Measurements from ENCODE around the gene TRABD2B.

Gene TRABD2B

GRCh38 chr1:47758341-47759250 lies 238.6 kb downstream of the TRABD2B start:
- no peak for DNase-seq (ENCODE audit: low read depth in 2 of 2)

DNA sequence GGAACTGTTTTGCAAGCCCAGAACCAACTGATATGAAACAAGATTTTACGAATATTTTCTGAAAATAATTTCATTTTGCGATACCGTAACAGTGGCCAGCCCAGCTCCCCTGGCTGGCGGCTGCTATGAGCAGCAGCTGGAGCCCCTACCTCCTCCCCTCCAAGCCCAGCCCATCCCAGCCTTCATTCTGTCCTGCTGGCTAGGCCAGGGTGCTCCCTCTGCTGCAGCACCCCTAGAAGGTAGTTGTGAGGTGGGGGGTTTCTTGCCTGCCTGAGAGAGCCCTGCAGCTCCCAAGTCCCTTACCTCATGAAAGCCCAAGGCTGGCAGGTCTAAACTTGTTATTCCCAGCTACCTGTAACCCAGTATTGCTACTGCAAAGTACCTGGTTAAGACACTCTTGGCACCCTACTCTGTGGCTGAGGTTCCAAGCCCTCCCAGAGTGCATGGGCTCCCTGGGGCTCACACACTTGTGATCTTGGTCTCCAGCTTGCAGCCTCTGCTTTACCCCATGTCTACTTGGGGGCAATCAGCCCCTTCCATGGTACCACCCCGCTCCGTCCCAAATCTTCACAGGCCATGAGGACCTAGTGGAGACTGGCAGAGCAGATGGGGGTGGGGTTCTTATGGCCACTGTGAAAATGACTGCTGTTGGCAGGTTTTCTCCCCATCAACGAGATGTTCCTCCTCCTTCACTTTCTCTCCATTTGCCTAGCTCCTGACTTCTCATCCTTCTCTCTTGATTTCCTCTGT lies 239.8 kb downstream of the TRABD2B start:
- no peak for DNase-seq (ENCODE audit: low read depth in 2 of 2)

- DNase-seq (ENCODE audit: low read depth in 2 of 2): no peak
These were observed 240.8 kb downstream of the TRABD2B start for GRCh38 chr1:47756411-47756810.

GRCh38 chr1:47756006-47756405 lies 241.2 kb downstream of the TRABD2B start:
- DNase-seq (ENCODE audit: low read depth in 2 of 2): no peak

DNA sequence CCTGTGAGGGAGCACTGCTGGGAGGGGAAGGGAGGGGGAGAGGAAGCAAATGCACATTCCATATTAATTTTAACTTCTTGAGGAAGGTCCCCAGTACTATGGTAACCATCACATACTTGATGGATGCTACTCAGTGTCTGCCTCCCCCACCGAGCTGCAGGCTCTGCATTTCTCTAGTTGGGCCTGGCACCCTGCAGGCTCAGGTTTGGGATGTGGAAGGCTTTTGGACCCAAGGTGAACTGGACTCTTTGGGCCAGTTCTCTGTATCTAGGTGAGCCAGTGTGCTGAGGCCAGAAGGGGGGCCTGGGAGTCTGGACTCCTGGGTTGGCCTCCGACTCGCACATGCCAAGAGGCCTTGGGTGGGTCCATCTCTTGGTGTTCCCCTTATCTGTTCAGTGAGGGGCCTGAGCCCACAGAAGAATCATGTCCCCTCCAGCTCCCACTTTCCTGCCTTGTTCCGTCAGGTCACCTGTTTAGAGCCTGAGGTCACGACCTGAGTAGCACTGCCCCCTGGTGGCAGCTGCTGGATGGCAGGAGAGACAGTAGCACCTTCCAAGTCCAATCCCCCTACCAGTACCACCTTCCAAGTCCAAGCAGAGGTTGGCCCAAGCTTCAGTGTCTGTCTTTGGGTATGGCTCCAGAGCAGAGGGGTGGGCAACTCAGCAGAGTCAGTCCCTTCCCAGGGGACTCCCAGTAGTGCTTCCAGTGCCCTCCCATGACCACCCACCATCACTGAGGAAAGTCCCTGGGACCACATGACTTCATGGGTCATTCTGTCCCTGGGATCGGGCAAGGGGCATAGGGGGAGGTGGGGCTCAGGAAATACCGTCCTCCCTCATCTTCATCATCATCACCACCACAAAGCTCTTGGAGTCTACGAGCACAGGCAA lies 241.8 kb downstream of the TRABD2B start:
- DNase-seq (ENCODE audit: low read depth in 2 of 2): no peak

GRCh38 chr1:47754221-47754620 lies 243.0 kb downstream of the TRABD2B start:
- DNase-seq (ENCODE audit: low read depth in 2 of 2): no peak

- no peak for DNase-seq (ENCODE audit: low read depth in 2 of 2)
These were observed 243.4 kb downstream of the TRABD2B start for GRCh38 chr1:47753808-47754207.

- DNase-seq (ENCODE audit: low read depth in 2 of 2): no peak
These were observed 244.6 kb downstream of the TRABD2B start for GRCh38 chr1:47752559-47752958.

- no peak for DNase-seq (ENCODE audit: low read depth in 2 of 2)
These were observed 245.2 kb downstream of the TRABD2B start for GRCh38 chr1:47751996-47752451.

DNA sequence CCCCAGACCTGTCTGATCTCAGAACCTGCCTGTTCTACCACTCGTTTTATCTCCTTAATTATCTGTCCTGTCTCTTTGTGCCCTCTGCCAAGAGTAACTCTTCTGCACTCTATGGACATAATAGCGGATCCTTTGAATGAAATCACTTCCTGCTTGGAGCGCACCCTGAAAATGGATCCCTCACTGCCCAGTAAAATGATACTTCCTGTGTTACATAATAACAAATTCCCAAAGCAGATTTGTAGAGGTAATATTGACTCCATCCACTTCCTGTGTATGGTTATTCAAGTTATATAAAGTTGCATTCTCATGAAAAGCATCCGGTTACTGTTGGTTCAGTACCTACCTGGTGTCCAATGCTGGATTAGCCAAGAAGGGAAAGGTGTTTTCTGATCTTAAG lies 246.0 kb downstream of the TRABD2B start:
- DNase-seq (ENCODE audit: low read depth in 2 of 2): no peak

DNA sequence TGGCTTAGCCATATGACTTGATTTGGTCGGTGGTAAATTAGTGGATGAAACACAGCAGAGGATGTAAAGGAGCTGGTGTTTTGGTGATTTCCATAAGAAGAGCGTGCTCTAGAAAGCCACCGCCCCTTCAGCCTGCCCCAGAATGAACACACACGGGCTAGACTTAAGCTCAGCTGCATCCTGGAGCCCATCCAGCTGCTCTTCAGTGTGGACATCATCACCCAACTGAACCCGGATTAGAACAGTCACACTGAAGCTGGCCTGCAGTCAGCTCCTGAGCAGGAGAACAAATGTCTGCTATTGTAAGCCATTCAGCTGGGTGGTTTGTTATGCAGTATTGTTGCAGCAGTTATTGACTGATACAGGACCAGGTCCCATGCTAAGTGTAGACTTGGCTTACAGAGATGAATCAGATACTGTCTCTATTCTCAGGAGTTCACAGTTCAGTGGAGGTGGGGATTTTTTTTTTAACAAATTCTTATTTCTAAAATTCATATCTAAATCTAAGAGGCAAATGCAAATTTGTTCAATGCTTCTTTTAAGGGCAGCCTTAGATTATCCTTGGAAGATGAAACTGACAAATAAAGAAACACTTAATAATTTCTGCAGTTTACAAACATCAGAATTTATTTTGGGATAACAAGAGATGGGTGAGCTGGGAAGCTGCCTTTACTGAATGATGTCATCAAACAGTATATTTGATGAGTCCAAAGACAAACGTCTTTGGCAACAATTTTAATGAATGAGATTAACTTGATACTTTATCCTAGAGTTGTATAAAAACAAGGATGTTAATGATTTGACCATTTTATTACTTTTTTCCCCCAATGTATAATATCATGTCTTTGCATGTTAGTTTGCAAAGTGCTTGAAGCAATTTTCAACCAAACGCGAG lies 251.2 kb downstream of the TRABD2B start:
- DNase-seq (ENCODE audit: low read depth in 2 of 2): no peak

DNA sequence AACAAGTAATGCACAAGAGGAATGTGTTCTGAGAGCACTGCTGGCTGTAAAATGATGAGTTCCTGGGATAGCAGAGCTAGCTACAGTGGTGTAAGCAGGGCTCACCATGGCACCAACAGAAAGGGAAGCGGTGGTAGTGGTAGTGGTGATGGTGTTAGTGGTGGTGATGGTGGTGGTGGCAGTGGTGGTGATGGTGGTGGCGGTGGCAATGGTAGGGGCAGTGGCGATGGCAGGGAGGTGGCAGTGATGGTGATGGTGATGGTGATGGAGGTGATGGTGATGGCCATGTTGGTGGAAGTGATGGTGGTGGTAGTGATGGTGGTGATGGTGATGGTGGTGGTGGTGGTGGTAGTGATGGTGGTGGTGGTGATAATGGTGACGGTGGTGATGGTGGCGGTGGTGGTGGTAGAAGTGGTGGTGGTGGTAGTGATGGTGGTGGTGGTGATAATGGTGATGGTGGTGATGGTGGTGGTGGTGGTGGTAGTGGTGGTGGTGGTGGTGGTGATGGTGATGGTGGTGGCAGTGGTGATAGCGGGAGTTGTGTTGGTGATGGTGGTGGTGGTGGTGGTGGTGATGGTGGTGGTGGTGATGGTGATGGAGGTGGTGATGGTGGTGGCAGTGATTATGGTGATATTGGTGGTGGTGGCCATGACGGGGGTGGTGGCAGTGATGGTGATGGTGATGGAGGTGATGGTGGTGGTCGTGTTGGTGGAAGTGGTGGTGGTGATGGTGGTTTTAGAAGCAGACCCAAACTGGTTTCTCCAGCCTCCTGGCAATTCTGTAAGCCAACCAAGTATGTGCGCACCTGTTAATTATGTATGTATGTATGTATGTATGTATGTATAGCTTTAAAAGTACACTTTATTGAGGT lies 254.1 kb downstream of the TRABD2B start:
- no peak for DNase-seq (ENCODE audit: low read depth in 2 of 2)

DNA sequence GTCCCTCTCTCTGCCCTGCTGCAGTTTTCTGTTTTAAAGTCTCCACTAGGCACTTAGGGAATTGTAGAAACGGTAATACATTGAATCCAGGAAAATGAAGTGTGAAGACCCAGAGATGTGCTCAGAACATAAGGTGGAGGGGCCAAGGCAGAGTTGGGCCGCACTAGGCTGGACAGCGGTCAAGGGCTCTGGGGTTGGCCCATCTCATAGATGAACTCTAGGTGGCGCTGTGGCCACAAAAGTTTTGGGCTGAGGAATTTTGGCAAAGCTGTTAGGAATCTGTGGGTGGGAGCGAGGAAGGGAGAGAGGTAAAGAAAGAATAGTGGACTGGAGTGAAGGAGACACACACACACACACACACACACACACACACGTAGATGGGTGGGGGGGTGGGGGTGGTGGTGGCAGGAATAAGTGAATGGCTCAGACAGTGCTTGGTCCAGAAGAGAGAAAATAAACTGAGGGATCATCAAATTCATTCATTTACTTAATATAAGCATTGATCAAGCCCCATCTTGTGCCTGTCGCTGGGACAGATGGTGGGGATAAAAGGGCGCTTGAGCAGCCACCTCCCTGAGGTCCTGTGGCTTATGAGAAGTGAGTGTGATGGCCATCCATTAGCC lies 258.5 kb downstream of the TRABD2B start:
- DNase-seq (ENCODE audit: low read depth in 2 of 2): peak; percentile 10 to 20

DNA sequence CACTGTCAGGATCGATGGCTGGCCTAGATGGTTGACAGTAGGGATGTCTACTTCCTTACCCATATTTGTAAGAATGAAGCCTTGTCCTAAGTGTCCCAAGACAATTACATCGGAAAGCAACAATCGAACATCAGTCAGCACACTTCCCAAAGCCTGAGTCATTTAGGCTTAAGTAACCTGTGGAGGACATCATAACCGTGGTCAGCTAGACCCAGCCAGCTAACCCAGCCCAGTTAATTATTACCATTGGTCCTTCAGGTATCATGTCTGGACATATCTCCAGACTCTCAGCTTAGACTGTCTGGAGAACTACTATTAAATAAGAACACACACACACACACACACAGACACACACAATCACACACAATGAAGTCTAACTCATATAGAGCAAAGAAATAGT lies 264.7 kb downstream of the TRABD2B start:
- DNase-seq (ENCODE audit: low read depth in 2 of 2): no peak

DNA sequence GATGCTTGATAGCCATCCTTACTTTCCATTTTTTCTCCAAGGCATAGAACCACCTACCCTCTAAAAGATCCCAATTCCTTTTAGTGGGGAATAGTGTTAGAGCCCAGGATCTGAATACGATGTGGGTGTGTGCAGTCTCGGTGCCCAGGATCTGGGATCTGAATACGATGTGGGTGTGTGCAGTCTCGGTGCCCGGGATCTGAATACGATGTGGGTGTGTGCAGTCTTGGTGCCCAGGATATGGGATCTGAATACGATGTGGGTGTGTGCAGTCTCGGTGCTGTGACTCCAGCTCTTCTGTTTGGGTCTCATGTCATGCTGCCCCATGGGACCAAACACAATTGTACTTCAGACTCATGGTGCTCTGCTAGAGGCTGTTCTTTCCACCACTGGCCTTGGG lies 265.5 kb downstream of the TRABD2B start:
- DNase-seq (ENCODE audit: low read depth in 2 of 2): no peak

DNA sequence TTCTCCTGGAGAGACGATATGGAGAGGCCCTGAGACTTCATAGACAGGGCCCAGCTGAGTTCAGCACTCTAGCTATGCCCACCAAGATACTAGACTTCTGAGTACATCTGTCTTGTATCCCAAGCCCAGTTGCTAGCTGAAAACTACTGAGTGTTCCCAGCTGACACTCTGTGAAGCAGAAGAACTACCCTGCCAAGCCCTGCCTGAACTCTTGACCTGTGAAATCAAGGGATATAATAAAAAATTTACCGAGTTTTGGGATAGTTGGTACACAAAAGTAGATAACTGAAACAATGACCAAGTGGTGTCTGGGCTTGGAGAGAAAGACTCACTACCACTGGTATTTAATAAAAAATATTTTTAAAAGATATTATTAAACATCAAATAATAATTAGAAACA lies 267.5 kb downstream of the TRABD2B start:
- DNase-seq (ENCODE audit: low read depth in 2 of 2): no peak

DNA sequence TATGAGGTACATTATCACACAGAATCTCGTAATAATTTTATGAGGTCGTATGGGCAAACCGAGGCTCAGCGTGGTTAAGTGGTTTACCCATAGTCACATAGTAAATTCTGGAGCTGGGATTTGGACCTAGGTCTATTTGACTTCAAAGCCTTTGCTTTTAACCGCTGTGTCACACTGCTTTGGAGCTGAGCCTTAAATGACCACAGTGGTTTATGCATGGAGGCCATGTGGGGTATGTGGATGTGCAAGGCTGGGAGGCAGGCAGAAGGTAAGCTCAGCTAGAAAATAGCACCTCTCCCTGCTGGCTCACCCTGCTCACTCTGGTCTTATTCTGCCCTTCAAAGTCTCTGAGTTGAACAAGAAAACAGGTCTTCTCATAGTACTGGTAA lies 269.5 kb downstream of the TRABD2B start:
- DNase-seq (ENCODE audit: low read depth in 2 of 2): no peak

- no peak for DNase-seq (ENCODE audit: low read depth in 2 of 2)
These were observed 270.0 kb downstream of the TRABD2B start for GRCh38 chr1:47727051-47727696.
